Panc1 (cell line): ENCODE measurements around the gene BORCS8.

Experiments
- POLR2AphosphoS5 ChIP-seq: IDR thresholded peaks from 2 replicates; pipeline ENCODE4 v1.6.1; 2012; ENCODE audit warnings: mild to moderate bottlenecking, low read depth, low read length, moderate library complexity
- TF ChIP-seq, protein P1 (sequence below): fragments of 450-650 bp; IDR thresholded peaks from 2 replicates; pipeline ENCODE4 v1.5.1; 2017; ENCODE audit warnings: mild to moderate bottlenecking

DNA sequence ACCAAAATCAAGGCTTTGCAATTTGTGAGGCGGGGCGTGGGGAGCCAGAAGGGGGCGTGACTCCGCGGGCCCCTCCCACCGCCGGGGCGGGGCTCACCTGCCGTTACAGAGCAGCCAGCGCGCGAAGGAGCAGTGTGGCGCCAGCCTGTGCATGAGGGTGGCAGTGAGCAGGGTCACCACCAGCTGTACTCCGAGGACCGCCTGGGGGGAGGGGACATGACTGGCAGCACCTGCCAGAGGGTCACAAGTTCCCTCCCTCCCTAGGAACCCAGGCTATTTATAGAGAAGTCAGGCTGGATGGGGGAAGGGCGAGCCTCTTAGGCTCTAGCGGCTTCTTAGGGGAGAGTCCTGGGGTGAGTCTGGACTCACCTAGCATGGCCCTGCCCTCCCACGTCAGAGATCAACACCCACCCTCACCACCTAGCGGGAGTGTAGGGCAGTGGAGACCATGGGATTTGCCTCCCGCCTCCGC is 57.2 kb downstream of the BORCS8 start:
- TF ChIP-seq POLR2AphosphoS5 = no peak
- TF ChIP-seq, protein P1, sequence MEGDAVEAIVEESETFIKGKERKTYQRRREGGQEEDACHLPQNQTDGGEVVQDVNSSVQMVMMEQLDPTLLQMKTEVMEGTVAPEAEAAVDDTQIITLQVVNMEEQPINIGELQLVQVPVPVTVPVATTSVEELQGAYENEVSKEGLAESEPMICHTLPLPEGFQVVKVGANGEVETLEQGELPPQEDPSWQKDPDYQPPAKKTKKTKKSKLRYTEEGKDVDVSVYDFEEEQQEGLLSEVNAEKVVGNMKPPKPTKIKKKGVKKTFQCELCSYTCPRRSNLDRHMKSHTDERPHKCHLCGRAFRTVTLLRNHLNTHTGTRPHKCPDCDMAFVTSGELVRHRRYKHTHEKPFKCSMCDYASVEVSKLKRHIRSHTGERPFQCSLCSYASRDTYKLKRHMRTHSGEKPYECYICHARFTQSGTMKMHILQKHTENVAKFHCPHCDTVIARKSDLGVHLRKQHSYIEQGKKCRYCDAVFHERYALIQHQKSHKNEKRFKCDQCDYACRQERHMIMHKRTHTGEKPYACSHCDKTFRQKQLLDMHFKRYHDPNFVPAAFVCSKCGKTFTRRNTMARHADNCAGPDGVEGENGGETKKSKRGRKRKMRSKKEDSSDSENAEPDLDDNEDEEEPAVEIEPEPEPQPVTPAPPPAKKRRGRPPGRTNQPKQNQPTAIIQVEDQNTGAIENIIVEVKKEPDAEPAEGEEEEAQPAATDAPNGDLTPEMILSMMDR = no peak
